Endothelial cell of umbilical vein (primary cell): ENCODE results near the gene DDX54. TPM values are rescaled to one million over a fixed set of nuclear protein-coding genes. Genes with fewer than 3 reads are reported as not detected.

Experiments
- BruUV-seq: library from RNA; stranded (reverse); fragments of 400-500 nt; replicated peaks from 2 replicates; lab custom pipeline; 2021; lab: Mats Ljungman, UMichigan
- CTCF ChIA-PET: fragments of 300-600, 350-600 bp; sonication (Branson Sonifier 250); formaldehyde crosslinking; loops from one replicate; lab custom pipeline; 2021; ENCODE audit warnings: antibody characterized with exemption, inconsistent platforms; lab: Charles Lee
- POLR2A ChIA-PET: fragments of 300-600, 350-600 bp; sonication (Branson Sonifier 250); formaldehyde crosslinking; loops from one replicate; lab custom pipeline; 2021; ENCODE audit warnings: antibody characterized with exemption, inconsistent platforms; lab: Charles Lee
- DNase-seq: peaks from one replicate; pipeline ENCODE4 v3.0.0-alpha.2; 2011; ENCODE audit warnings: low read depth, low spot score
- FAIRE-seq: peaks from 2 replicates; lab custom pipeline; 2011; peaks lifted over from hg19 to GRCh38; lab: Jason Lieb, UNC
- H2AFZ ChIP-seq: 2 replicates; pipeline ENCODE4 v1.6.0; 2012; ENCODE audit warnings: low read depth, low read length, control low read depth, inconsistent platforms
- H3K27ac ChIP-seq: 2 replicates; pipeline ENCODE4 v1.5.1; 2011; ENCODE audit warnings: low read depth, mild to moderate bottlenecking, control low read depth, low read length, moderate library complexity; ENCODE audit not compliant: insufficient read depth
- H3K27me3 ChIP-seq, 2 experiments: 2 replicates each; pipeline versions ENCODE4 v1.6.0 to v1.6.1; 2011; ENCODE audit warnings: low read length in 2 of 2, mixed read lengths in 1 of 2; ENCODE audit not compliant: control insufficient read depth in 2 of 2, insufficient read depth in 2 of 2
- H3K36me3 ChIP-seq, 2 experiments: 2 replicates in 1 of 2; 3 replicates in 1 of 2; pipeline ENCODE4 v1.5.1; 2011; ENCODE audit warnings: low read length in 2 of 2, mild to moderate bottlenecking in 1 of 2, moderate library complexity in 1 of 2; ENCODE audit not compliant: control insufficient read depth in 2 of 2, insufficient read depth in 2 of 2; ENCODE audit errors: extremely low read depth in 1 of 2
- H3K4me1 ChIP-seq: 3 replicates; pipeline ENCODE4 v1.5.1; 2011; ENCODE audit warnings: mild to moderate bottlenecking, low read length; ENCODE audit not compliant: control insufficient read depth, insufficient read depth; ENCODE audit errors: extremely low read depth
- H3K4me2 ChIP-seq: 2 replicates; pipeline ENCODE4 v1.6.1; 2011; ENCODE audit warnings: low read length, control low read depth, mixed read lengths; ENCODE audit not compliant: insufficient read depth
- H3K4me3 ChIP-seq, 3 experiments: fragments of 200-600 bp in 1 of 3; sonication (generic), shearing (Covaris generic) in 1 of 3; replicated peaks in 1 of 3; 2 replicates each; pipeline ENCODE4 v1.5.1; 2011 to 2016; ENCODE audit warnings: control low read depth in 3 of 3, low read length in 3 of 3, mild to moderate bottlenecking in 2 of 3, inconsistent platforms in 1 of 3, low read depth in 1 of 3, moderate library complexity in 1 of 3; ENCODE audit not compliant: insufficient read depth in 1 of 3
- H3K79me2 ChIP-seq: 2 replicates; pipeline ENCODE4 v1.6.0; 2012; ENCODE audit warnings: low read length, inconsistent platforms; ENCODE audit not compliant: control insufficient read depth, insufficient read depth
- H3K9ac ChIP-seq: replicated peaks from 2 replicates; pipeline ENCODE3; 2011; ENCODE audit warnings: low read length, control low read depth; ENCODE audit not compliant: insufficient read depth; ENCODE audit errors: extremely low read depth
- H3K9me1 ChIP-seq: replicated peaks from 3 replicates; pipeline ENCODE4 v1.6.0; 2011; ENCODE audit warnings: mild to moderate bottlenecking, low read length; ENCODE audit not compliant: control insufficient read depth, insufficient read depth; ENCODE audit errors: extremely low read depth
- H3K9me3 ChIP-seq: replicated peaks from 2 replicates; pipeline ENCODE4 v1.5.1; 2012; ENCODE audit warnings: low read length, inconsistent platforms; ENCODE audit not compliant: control insufficient read depth, insufficient read depth
- H4K20me1 ChIP-seq: replicated peaks from 2 replicates; pipeline ENCODE3; 2011; ENCODE audit warnings: mild to moderate bottlenecking, low read length; ENCODE audit not compliant: control insufficient read depth, insufficient read depth; ENCODE audit errors: extremely low read depth
- EZH2 ChIP-seq: IDR thresholded peaks from 2 replicates; pipeline ENCODE4 v1.6.1; 2012; ENCODE audit warnings: borderline replicate concordance, low read depth, mild to moderate bottlenecking, moderate library complexity, low read length, inconsistent platforms; ENCODE audit not compliant: severe bottlenecking
- FOS ChIP-seq: IDR thresholded peaks from 2 replicates; pipeline ENCODE4 v1.6.1; 2011; ENCODE audit warnings: mild to moderate bottlenecking, low read length, moderate library complexity, borderline replicate concordance; ENCODE audit not compliant: insufficient read depth
- GATA2 ChIP-seq: IDR thresholded peaks from 2 replicates; pipeline ENCODE4 v1.7.0; 2011; ENCODE audit warnings: low read depth, mild to moderate bottlenecking, moderate library complexity, mixed read lengths, low read length; ENCODE audit not compliant: insufficient read length, insufficient read depth
- JUN ChIP-seq: IDR thresholded peaks from 2 replicates; pipeline ENCODE4 v1.6.1; 2011; ENCODE audit warnings: borderline replicate concordance, low read depth; ENCODE audit not compliant: insufficient read length, insufficient read depth
- MAX ChIP-seq: IDR thresholded peaks from 2 replicates; pipeline ENCODE4 v1.6.1; 2011; ENCODE audit not compliant: insufficient read depth, insufficient read length
- MYC ChIP-seq: IDR thresholded peaks from one replicate; pipeline ENCODE4 v1.6.1; 2011; ENCODE audit warnings: mild to moderate bottlenecking, low read depth, low read length
- POLR2A ChIP-seq: IDR thresholded peaks from 2 replicates; pipeline ENCODE4 v1.6.1; 2012; ENCODE audit warnings: low read depth, mild to moderate bottlenecking, control low read depth, low read length
- POLR2AphosphoS5 ChIP-seq: IDR thresholded peaks from 2 replicates; pipeline ENCODE4 v1.6.1; 2012; ENCODE audit warnings: low read depth, mild to moderate bottlenecking, control low read depth, low read length, moderate library complexity; ENCODE audit not compliant: insufficient read depth
- dilution Hi-C: fragments of 300-500 bp; cut with MboI; formaldehyde crosslinking; loops from one replicate; pipeline ENCODE4 v1.15.0; 2019; ENCODE audit warnings: low sequenced_read_pairs; ENCODE audit not compliant: extremely low pct_ligation_motif_present
- intact Hi-C: fragments of 100-400 bp; cut with micrococcal nuclease; formaldehyde crosslinking; loops from one replicate; pipeline ENCODE4 v1.10.0; 2022
- polyA plus RNA-seq, 4 experiments: library from polyadenylated mRNA; depleted of rRNA in 3 of 4; stranded (reverse) in 3 of 4; unstranded in 1 of 4; fragments of >200 nt; gene quantifications; 2 replicates each; pipeline versions ENCODE4 v1.2.1 to v1.2.3, GENCODE V29; 2011 to 2012; ENCODE audit warnings: missing spikeins in 1 of 4
- total RNA-seq: library from RNA; stranded (reverse); gene quantifications from 2 replicates; pipeline ENCODE4 v1.2.3, GENCODE V29; 2021
- TF ChIP-seq, protein P1 (sequence below), 2 donors: IDR thresholded peaks; 1 replicate in 1 of 2; 2 replicates in 1 of 2; pipeline ENCODE4 v1.5.1; 2011; ENCODE audit warnings: low read length in 2 of 2, mild to moderate bottlenecking in 2 of 2, moderate library complexity in 2 of 2, control low read depth in 1 of 2, inconsistent platforms in 1 of 2, low read depth in 1 of 2; ENCODE audit not compliant: insufficient read depth in 1 of 2; ENCODE audit errors: extremely low read depth in 1 of 2

Gene DDX54
- total and polyA plus RNA-seq, 2 donors (not counting 3 experiments of a cell fraction or from before 2014, with no cell fraction given), result 54.1 to 90.0 TPM

- no peaks in the 10 kb centered on the region for H3K36me3 ChIP-seq
- H3K9me1 ChIP-seq, result no peaks in the 10 kb centered on the region
- H3K27me3 ChIP-seq, result no peaks in the 10 kb centered on the region
- POLR2A ChIA-PET, result no interaction called here
- FAIRE-seq, result no peak
- H3K27ac ChIP-seq, result no peak overlapping the region
- TF ChIP-seq MYC (no peak), FOS (no peak), MAX (no peak), JUN (no peak), POLR2AphosphoS5 (no peak), GATA2 (no peak), EZH2 (no peak), POLR2A (no peak)
- TF ChIP-seq, protein P1, sequence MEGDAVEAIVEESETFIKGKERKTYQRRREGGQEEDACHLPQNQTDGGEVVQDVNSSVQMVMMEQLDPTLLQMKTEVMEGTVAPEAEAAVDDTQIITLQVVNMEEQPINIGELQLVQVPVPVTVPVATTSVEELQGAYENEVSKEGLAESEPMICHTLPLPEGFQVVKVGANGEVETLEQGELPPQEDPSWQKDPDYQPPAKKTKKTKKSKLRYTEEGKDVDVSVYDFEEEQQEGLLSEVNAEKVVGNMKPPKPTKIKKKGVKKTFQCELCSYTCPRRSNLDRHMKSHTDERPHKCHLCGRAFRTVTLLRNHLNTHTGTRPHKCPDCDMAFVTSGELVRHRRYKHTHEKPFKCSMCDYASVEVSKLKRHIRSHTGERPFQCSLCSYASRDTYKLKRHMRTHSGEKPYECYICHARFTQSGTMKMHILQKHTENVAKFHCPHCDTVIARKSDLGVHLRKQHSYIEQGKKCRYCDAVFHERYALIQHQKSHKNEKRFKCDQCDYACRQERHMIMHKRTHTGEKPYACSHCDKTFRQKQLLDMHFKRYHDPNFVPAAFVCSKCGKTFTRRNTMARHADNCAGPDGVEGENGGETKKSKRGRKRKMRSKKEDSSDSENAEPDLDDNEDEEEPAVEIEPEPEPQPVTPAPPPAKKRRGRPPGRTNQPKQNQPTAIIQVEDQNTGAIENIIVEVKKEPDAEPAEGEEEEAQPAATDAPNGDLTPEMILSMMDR (IDR thresholded peaks at IDR 0.05; ENCODE audit: extremely low read depth in 1 of 2, insufficient read depth in 1 of 2, low read depth in 1 of 2, low read length in 2 of 2), result no peak
- CTCF ChIA-PET, result interaction anchor here (2.3 kb wide), 1 partner anchor 145 kb away, joined by 7 read pairs; no protein-coding TSS in a partner anchor
- no peaks in the 10 kb centered on the region for H3K9me3 ChIP-seq
- intact Hi-C loops (no loop called here), dilution Hi-C loops (no loop called here)
- H3K4me3 ChIP-seq, result no peak overlapping the region
- H3K79me2 ChIP-seq, result no peaks in the 10 kb centered on the region
- H4K20me1 ChIP-seq, result no peaks in the 10 kb centered on the region
- no peaks in the 10 kb centered on the region for H3K4me1 ChIP-seq
- H3K9ac ChIP-seq, result no peak overlapping the region
- no peak overlapping the region for H2AFZ ChIP-seq
- DNase-seq, result no peak
- BruUV-seq, result no TSS peak
- H3K4me2 ChIP-seq, result no peak overlapping the region
Measured at GRCh38 chr12:113137861-113138783, 47.2 kb downstream of the DDX54 start.
